Activated CD4-positive, CD25-positive, alpha-beta regulatory T cell treated with anti-CD3 and anti-CD28 coated beads, Interleukin-2, amount 50 U/mL, for 24 hours (primary cell): ENCODE results near the gene HMOX1.
"Not testable (repeated sequence)": the region's sequence is repeated elsewhere in the genome, so short reads cannot be mapped to it uniquely, and the experiment has no call there.

ENCODE experiments used
- ATAC-seq, 2 donors: fragments of 150-1000 bp; cut with Tn5 transposase; one replicate each; pipeline ENCODE4 v1.10.0; 2021; ENCODE audit warnings: mild to moderate bottlenecking in 1 of 2, moderate library complexity in 1 of 2

HMOX1 gene

GRCh38 chr22:35437049-35437448, 56.2 kb downstream of the HMOX1 start:
- ATAC-seq = peak in 1 of 2 donors; percentile 25

- ATAC-seq = not testable (repeated sequence)
Observed at GRCh38 chr22:35438673-35439364, 57.9 kb downstream of the HMOX1 start.

GRCh38 chr22:35439365-35439717, 58.4 kb downstream of the HMOX1 start:
- ATAC-seq = no peak

DNA sequence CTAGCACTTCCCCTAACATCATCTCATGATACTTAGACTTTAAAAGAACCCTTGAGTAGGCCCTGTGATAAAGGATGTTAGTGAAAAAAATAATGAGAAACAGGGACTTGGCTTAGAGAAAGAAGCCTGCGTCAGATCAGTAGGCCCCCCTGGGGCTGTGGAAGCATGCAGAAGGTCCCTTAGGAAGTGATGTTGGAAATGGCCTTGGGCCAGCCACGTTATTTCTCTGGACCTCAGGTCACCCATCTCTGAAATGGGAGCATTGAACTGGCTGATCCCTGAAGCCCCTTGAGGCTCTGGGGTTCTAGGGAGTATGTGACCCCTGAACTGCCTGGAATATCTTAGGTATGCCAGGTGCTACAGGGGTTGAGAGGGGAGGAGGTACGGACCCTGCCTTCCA, 59.2 kb downstream of the HMOX1 start:
- ATAC-seq = no peak

DNA sequence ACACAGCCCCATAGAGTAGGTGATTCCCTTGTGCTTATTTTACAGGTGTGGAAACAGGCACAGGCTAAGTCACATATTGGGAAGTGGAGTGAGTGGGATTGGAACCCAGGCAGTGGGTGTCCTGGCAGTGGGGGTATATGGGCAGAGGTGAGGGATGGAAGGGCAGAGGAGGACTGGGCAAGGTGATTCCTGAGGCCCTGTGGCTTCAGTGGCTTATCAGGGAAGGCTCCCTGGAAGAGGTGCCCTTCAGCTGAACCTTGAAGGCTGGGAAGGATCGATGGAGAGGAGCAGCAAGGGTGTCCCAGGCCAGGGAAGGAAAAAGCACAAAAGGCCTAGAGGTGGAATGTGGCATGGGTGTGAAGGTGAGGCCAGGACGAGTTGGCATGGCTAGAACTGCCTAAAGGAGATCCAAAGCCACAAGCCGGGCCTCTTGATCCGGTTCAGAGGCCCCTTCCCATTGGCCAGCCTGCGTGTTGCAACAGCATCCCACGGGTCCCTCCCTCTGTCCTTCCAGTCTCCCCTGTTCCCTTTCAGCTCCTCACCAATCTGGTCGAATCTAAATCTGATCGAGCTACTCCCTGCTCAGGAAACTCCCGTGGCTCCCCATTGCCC, 60.7 kb downstream of the HMOX1 start:
- no peak for ATAC-seq

DNA sequence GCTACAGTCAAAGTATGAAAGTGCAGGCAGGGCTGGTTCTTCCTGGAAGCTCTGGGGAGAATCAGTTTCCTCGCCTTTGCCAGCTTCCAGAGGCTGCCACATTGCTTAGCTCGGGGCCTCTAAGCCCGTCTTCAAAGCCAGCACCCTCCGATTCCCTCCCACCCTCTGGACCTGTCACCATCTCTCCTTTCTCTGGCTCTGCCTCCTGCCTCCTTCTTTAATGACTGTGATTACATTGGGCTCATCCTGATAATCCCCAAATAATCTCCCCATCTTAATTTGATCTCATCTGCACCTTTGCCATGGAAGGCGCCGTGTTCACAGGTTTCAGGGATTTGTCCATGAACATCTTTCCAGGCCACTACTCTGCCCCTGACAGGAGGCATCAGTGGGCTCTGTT, 61.6 kb downstream of the HMOX1 start:
- ATAC-seq = no peak

GRCh38 chr22:35443338-35443737, 62.4 kb downstream of the HMOX1 start:
- no peak for ATAC-seq
